HG03159 (cell line): Measurements from ENCODE around the gene AKAP12.
"Not testable (repeated sequence)": the region's sequence is repeated elsewhere in the genome, so short reads cannot be mapped to it uniquely, and the experiment has no call there.

Source experiments
- ATAC-seq: cut with Tn5 transposase; IDR thresholded peaks from one replicate; pipeline ENCODE4 v1.9.1; 2021; ENCODE audit warnings: mild to moderate bottlenecking, moderate library complexity; ENCODE audit not compliant: unreplicated experiment

Gene AKAP12

DNA sequence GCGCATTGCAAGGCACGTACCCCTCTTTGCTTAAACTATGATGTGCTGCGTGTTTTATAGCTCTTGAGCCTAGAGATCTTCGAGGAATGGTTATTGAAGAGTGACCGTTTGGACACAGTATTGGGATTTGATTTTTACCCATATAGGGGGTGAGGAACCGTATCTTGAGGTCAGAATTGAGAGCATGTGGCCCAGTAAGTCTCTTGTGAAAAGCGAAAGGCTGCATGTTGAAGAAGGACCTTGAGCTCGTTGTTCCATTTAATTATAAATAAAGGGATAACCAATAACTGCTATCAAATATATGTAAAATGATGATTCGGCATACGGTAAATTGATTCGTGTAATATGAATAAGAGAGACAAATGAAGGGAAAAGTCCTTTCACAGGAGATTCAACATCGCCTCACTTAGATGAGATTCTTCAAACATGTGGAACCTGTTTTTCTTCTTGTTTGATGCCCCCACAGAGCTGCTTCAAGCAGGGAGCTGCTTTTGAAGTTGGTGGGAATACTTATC, 66.6 kb downstream of the AKAP12 start:
- ATAC-seq, result no peak

DNA sequence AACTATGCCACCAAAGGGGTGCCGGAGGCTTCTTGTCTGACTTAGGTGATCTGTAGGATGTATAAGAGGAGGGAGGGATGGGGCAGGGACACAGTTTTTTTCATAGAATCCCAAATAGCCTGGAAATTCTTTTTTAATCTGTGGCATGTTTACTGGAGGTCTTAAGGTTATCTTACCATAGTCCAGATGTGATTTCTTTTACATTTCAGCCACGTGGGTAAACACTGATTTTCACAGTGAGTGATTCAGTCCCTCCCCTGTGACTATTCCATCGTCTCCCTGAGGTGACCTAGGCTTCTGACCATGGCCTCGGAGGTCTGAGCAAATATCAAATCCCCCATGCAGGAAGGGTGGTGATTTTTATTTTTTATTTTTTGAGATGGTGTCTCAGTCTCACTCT, 67.7 kb downstream of the AKAP12 start:
- ATAC-seq, result no peak

DNA sequence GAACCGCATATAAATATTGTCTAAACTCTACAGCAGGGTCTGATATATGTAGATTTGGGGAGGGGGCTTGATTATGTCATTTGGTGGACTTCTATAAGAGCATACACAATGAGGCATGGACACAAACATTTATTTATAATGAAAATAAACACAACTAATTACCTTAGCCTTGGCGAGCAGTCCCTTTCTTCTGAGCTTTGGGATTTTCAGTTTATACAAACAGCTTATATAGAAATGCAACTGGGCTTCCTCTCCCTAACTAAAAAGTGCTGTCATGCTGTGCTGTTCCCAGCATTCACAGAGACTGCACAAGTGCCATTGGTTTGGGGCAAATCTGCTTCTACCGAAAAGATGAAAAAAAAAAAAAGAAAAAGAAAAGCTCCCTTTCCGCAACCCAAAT, 69.9 kb downstream of the AKAP12 start:
- no peak for ATAC-seq

DNA sequence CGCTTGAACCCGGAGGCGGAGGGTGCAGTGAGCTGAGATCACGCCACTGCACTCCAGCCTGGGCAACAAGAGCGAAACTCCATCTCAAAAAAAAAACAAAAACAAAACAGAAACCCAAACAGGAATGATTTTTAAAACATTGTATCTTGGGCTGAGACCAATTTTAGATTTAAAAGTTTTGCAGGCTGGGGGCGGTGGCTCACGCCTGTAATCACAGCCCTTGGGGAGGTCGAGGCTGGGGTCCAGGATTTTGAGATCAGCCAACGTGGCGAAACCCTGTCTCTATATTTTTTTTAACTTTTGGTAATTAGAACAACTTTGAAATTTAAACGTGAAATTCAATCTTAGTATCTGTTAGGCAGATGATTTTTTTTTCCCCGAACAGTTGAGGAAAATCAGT, 70.5 kb downstream of the AKAP12 start:
- no peak for ATAC-seq

DNA sequence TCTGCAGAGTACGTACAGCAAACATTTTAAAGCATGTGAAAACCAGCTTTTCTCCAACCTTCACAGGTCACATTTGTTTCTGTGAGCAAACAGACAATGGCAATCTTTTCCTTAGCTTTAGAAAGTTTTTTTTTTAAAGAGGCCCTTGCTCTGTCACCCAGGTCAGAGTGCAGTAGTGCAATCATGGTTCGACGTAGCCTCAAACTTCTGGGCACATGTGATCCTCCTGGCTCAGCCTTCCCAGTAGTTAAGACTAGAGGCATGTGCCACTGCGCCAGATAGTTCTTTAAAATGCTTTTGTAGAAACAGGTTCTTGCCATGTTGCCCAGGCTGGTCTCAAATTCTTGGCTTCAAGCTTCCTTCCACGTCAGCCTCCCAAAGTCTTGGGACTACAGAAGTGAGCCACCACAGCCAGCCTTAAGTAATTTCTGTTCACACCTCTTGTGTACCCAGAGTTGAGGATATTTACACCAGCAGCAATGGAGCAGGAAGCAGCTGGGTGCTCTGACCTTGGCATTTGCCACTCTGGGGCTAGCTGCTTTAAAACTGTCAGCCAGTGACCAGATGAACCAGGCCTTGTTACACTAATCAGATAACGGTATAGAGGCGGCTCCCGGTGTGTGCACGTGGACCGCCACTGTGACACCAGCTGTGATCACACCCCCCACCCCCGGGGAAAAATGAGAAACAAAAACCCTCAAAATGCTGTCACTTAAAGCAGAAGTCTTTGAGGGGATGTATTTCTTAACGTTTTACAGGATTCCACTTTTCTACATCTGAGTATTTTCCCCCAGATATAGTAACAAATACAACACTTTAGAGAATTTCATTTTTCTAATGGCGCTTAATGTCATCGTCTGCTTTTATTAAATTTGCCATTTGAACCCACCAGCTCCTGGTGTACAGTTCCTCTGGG, 71.3 kb downstream of the AKAP12 start:
- no peak for ATAC-seq

DNA sequence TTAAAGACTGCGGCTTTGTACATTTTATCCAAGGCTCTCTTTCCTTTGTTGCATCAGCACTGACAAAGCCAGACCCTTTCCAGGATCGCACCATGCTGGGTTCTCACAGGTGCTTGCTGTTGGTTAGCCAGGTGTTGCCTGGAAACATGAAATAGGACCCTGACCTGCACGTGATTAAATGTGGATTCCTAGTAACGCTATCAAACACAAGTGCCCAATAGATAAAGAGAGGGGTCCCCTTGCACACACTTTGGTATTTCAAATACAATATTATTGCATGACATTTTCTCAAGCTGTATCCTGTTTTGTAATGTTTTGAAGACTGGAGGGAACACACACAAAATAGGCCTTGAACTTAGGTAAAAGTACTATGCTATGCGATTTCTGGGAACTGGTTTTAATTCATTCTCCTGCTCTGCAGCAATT, 73.3 kb downstream of the AKAP12 start:
- no peak for ATAC-seq

DNA sequence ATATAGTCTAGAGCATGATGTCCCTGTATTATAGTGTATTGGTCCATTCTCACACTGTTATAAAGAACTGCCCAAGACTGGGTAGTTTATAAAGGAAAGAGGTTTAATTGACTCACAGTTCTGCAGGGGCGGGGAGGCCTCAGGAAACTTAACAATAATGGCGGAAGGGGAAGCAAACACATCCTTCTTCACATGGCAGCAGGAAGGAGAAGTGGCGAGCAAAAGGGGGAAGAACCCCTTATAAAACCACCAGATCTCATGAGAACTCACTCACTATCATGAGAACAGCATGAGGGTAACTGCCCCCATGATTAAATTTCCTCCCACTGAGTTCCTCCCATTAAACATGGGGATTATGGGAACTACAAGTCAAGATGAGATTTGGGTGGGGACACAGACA, 75.9 kb downstream of the AKAP12 start:
- ATAC-seq, result not testable (repeated sequence)

DNA sequence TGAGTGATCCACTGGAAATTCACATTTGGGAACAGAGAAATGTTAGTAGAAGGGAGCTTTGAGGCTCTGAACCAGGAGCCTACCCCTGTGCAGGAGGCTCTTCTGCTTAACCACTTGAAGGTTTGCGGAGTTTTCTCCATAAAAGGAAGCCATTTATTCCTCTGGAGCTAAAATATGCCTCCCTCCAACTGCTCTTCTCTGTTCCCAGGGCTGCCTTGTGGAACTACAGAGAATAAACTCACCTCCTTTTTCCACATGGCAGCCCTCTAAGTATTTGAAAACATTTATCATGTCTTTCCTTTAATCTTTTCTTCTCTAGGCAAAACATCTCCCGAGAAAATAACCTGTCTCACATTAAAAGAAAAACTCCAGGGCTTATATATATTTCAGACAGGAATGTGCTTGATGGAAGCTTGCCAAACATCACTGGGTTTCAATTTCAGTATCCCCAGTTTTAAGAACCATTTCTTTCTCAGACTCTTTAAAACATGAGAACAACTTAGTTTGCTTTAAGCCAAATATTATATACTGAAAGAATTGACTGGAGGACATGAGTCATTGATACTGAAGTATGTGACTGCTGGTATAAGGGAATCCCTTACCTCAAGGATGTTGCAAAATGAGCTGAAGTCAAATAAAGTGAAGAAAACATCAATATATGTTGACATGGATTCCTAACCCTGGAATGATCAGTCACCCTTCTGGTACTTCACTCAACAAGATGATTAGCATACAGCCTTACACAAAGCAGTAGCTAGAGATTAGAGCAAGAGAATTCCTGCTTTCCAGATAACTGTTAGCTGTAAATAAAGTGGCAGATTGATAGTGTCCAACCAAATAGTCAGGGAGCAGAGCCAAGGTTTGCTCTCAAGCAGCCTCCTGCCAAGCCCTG, 77.6 kb downstream of the AKAP12 start:
- ATAC-seq, result no peak

DNA sequence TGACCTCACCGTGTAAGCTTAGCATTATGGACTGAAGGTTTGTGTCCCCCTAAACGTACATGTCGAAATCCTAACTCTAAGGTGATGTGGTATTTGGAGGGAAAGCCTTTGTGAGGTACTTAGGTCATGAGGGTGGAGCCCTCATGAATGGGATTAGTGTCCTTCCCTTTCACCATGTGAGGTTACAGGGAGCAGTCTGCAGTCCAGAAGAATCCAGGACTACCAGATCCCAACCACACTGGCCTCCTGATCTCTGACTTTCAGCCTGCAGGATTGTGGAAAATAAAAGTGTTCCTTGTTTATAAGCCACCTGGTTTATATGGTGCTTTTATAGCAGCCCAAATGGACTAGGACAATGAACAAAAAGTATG, 78.2 kb downstream of the AKAP12 start:
- ATAC-seq, result no peak

DNA sequence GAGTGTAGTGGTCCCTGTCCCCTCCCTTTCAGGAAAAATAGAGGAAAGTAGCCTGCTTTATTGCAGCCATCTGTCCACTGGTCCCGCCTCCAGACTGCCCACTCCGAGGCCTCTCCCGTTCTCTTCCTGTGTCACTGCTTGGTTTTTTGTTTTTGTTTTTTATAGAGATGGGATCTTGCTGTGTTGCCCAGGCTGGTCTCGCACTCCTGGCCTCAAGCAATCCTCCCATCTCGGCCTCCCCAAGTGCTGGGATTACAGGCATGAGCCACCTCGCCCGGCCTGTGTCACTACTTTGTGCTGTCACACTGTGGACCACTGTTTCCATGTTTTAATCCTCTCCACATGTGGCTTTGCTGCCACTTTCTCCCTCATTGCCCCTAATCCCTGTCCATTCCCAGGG, 80.4 kb downstream of the AKAP12 start:
- no peak for ATAC-seq

DNA sequence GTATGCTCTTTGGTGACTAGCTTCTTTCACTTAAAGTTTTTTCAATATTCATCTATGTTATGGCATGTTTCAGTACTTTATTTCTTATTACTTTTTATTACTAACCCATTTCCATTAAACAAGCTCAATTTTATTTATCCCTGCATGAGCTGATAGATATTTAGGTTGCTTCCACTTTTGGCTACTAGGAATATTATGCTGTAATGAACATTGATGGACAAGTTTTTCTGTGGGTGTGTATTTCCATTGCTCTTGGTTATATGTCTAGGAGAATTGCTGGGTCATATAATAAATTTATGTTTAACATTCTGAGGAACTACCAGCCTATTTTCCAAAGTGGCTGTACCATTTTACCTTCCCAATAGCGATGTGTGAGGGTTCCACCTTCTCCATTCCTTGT, 81.7 kb downstream of the AKAP12 start:
- no peak for ATAC-seq

DNA sequence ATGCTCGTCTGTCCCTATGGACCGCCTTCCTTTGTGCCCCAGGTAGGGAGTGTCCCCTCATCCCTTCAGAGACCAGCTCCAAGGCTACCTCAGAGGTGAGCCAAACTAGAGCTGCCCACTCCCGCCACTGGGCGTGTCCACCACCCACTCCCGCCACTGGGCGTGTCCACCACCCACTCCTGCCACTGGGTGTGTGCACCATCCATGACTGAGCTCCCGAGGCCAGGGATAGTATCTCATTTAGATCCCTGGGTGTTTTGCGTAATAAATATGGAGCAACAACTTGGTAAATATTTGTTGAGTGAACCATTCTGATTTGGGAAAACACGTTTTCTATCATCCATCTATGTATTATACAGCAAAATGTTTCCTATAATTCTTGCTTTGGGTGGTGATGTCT, 82.8 kb downstream of the AKAP12 start:
- ATAC-seq, result no peak

DNA sequence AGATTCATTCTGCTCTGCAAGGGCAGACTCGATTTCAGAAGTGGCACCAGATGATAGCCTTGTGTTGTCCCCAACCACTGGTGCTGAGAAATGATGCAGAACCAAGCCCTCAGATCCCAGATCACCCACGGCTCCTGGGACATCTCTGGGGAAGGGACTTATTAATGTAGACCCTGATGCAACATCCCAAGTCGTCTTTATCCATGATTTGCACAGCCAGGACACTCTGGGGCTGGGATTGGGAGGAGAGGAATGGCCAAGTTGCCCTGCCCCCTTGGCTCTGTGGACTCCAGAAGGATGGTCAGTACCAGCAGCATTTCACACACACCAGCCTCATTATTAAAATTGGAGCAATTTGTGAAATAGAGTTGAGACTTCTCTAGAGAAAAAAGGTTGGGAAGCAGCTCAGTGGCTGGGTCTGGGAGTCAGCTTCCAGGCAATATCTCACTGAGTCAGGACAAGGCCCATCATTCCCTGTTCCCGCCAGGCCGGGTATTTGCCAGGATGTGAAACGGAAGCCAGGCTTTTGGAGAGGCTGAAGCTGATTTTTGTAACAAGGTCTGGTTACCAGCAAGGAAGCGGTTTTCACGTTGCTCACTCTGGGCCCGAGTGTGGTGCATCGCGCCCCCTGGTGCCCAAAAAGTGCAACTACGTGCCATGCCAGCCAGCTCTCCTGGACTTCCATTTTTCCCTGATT, 84.2 kb downstream of the AKAP12 start:
- peak; percentile 75 for ATAC-seq

DNA sequence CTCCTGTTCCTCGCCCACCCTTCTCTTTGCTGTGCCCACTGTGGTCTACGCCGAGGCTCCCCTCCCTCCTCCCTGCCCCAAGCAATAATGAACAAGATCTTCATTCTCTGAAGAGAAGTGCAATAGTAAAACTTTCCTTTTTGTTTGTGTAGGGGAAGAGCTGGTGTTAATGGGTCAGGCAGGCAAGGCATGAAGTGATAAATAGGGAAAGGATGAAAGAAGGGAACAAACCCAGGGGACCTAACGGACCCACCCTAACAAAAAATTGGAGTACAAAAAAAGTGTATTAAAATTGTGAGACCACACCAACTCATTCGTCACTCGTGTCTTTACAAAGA, 84.7 kb downstream of the AKAP12 start:
- ATAC-seq, result peak; percentile 5

DNA sequence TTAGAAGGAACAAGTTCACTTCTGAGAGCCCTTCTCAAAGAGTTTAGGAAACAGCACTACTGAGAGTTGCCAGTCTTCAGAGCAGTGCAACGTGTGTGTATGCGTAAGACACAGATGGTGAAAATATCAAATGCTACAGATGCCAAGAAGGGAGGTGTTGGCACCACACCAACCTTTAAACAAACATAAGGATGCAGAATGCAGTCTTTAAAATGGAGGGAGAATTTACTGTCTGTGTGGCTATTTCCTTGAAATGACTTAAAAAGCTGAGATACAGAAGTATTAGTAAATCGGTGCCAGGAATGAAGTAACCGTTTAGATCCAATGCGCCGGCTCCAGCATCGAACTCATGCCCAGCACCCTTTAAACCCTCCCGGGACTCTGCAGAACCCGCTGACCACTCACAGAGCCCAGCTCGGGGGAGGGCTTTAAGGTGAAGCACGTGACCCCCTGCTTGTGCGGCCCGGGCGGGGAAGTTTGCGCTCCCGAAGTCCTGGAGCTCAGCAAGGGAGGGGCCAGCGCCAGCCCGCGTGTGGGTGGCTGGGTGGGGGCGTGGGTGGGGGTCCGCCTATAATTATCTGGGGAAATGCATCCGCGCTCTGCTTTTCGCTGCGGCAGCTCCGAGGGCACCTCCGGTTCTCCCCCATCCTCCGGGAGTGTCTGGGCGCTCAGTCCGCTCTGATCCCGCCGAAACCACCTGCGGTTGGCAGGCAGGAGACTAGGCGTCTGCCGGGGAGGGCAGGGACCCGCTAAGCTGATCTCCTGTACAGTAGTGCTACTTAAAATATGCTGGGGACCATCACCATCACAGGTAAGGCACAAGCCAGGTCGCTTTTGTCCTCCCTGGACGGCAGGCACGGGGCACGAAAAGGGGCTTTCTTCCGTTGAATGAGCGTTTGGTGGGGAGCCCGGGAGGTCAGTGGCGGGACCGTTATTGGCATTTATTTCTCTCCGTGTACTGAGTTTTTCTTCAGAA, 85.6 kb downstream of the AKAP12 start:
- no peak for ATAC-seq

DNA sequence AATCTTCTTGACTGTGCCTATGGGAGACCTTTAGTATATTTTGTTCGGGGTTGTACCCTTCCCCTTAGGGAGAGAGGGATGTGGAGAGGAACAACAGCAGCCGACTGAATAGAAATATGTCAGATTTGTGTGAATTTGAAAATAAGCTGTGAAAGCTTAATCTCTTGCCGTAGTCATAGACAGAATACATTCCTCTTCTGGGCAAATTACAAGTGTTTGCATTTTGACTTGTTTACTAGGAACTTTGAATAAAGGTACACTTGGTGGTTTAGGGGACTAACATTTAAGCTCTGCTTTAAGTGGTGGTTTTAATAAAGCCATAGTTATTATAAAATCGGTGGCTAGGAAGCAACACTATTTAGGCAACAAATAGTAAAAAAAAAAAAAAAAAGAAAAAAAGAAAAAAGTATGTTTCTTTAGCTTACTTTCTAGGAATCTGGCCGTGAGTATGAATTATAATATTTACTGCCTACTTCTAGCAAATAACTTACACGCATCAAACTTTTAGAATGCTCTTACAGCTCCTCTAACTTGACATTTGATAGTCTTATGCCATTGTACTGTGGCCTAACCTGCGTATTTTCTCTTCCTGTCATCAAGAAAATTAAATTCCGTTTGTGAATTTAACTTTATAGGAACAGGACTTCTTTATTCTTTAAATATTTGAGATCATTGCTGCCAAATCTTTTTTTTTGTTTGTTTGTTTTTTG, 86.5 kb downstream of the AKAP12 start:
- no peak for ATAC-seq

DNA sequence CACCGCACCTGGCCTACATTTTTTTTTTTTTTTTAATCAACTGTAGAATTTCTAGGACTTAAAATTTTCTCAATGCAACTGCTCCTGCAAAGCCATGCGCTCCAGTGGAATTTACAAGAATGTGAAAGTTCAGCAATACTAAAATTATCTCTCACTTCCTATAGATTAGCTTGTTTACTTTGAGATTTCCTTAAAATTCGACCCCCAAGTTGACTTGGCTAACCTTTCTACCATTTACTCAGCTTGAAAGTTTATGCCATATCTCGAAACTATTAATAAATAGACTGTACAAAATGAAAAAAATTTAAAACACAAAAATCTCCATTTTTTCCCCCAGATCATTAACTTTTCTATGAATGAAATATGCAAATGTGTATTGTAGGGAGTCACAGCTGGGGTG, 87.3 kb downstream of the AKAP12 start:
- ATAC-seq, result no peak

DNA sequence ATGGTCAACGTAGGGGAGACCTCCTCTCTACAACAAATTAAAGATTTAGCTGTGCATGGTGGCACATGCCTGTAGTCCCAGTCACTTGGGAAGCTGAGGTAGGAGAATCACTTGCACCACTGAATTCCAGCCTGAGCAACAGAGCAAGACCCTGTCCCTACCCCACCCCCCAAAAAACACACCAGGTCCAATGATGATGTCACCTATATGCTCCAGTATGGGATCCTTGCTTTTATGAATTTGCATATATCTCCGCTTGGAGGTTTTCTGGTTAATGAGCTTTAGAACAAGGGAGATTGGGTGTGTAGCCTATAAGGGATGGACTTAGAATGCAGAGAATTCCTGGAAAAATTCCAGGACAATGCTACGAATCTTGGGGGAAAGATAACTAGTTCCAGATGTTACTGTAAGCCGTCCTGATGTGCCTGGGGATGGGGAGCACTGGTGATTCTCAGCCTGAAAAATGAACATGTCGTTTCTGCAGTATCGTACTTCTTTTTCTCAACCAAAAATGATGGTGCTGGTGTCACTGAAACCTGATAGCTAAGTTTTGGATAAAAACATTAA, 90.4 kb downstream of the AKAP12 start:
- ATAC-seq, result no peak

DNA sequence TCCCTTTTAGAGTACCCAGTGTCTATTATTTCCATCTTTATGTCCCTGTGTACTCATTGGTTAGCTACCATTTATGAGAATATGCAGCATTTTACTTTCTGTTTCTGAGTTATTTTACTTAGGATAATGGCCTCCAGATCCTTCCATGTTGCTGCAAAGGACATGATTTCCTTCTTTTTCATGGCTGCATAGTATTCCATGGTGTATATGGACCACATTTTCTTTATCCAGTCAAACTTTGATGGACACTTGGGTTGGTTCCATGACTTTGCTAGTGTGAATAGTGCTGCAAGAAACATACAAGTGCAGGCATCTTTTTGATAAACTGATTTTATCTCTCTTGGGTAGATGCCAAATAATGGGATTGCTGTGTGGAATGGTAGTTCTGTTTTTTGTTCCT, 96.2 kb downstream of the AKAP12 start:
- no peak for ATAC-seq
